GM19035 (cell line): ENCODE results near the gene PLXNA2.

Experiments used
- ATAC-seq: cut with Tn5 transposase; IDR thresholded peaks from one replicate; pipeline ENCODE4 v1.9.1; 2021; ENCODE audit not compliant: unreplicated experiment

The PLXNA2 gene

GRCh38 chr1:208031932-208032320 is 212.3 kb downstream of the PLXNA2 start:
- ATAC-seq, result no peak

GRCh38 chr1:208031316-208031931 is 212.8 kb downstream of the PLXNA2 start:
- ATAC-seq, result no peak

- ATAC-seq, result no peak
Measured at GRCh38 chr1:208030288-208031091, 213.7 kb downstream of the PLXNA2 start.

- ATAC-seq, result no peak
Measured at GRCh38 chr1:208029381-208030287, 214.6 kb downstream of the PLXNA2 start.

DNA sequence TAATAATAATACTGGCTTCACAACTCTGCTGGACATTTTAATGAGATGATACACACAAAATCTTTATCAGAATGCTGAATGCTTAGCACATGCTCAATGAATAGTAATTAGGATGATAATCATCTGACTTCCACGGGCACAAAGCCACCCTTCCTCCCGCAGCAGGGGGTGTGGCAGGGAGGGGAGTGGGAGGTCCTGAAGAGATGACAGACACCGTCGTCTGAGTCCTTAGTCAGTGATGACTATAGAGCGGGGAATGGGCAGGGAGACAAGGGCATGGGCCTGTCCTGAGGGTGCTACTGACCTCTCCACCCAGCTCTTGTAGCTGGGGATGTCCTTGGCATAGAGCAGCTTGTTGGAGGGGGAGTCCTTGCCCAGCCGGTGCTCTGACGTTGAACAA is 215.7 kb downstream of the PLXNA2 start:
- no peak for ATAC-seq

DNA sequence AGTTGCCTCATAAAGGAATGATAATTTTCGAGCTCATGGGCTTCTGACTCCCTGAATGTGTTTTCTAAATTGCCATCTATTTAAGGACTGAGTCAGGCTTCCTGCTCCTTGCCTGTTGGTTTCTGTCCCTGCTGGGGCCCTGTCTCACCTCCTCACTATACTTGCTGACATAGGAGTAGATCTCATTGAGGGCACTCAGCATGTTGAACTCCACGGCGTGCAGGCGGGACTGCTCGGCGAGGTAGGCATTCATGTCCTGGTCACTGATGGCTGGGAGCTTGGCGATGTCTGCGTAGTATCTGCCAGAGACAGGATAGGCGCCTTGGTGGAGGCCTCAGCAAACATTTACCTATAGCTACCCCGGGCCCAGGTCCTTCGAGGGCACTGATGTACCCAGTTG is 216.3 kb downstream of the PLXNA2 start:
- ATAC-seq, result no peak

- ATAC-seq, result no peak
Measured at GRCh38 chr1:208026880-208027438, 217.2 kb downstream of the PLXNA2 start.

DNA sequence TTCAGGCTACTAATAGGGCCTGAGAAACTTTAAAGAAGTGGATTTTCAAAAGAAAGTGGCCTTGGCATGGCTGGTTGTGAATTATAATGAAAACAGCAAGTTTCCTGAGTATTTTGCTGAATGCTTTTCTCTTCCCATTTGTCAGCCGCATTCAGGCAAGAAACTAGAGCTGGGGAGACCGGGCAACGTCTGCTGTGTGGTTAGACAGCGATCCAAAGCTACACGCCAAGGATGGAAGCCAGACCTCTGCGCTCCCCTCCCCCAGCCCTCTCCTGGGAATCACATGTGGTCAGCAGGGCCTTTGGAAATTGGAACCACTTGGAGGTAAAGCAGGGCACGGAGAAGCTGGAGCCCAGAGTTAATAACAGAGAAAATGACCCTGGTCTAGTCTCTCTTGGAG is 219.2 kb downstream of the PLXNA2 start:
- no peak for ATAC-seq

DNA sequence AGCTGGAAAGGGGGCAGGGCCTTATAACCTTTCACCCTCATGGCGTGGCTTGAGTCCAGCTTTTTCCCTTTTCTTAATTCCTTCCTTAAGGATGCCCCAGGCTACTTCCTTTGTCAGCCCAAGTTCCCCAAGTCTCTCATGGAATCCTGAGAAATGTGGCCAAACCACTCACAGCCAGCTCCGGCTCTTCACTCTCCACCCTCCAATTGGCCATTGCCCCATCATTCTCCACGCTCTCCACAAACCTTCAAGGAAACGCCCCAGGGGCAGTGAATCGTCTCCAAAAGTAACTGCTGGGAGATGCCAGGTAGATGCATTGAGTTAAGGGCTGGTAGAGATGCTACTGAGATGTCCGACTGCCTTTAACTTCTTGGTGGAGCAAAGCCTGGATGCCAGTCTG is 219.8 kb downstream of the PLXNA2 start:
- ATAC-seq, result no peak

DNA sequence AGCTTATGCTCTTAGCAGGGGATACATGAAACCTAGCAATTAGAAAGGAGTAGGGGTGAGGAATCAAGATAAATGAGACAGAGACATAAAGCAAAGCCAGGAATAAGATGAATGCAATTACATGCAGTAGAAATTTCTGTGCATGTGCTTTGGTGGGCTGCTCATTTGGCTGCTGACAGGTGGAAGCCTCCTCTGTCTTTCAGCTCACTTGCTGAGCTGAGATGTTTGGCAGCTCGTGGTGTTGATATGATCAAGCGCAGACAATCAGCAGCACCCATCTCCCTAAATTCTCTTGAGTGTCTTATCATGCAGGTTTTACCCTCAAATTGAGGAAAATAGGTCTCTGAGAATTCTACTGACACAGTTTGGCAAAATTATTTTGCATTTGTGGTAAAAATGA is 224.9 kb downstream of the PLXNA2 start:
- no peak for ATAC-seq

DNA sequence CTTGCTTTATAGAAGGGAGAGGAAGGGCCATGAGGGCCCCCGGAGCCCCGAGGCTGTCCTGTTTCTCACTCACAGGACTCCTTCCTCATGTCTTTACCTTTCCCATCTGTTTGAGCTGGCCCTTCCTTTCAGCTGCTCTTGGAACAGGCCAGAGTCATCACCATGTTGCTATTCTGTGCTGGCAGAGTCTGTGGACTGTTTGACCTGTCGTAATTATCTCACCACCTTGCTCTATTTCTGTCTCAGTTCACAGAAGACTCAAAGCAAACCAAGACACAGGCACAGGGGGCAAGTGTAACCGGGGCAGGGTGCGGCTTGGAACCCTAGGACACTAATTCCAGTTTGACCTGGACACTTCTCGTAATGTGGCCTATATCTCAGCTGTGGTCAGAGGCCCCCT is 228.9 kb downstream of the PLXNA2 start:
- ATAC-seq, result no peak

GRCh38 chr1:208013210-208013609 is 231.0 kb downstream of the PLXNA2 start:
- ATAC-seq, result no peak

DNA sequence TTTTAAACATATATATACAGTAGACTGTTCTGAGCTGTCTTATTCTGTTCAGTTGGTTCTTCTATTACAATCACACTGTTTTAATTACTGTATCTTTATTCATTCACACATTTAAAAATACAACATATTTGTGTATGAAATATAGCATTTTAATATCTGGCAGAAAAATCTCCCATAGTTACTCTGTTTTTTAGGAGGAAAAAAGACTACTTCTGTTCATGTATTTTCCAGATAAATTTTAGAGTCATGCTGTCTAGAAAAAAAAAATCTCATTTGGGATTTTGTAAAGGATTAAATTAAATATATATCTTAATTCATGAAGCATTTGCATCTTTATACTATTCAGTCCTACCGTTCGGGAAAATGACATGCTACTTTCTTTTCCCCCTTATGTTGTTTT is 231.5 kb downstream of the PLXNA2 start:
- no peak for ATAC-seq

- no peak for ATAC-seq
Measured at GRCh38 chr1:208010487-208011071, 233.6 kb downstream of the PLXNA2 start.

- ATAC-seq, result no peak
Measured at GRCh38 chr1:208009706-208010444, 234.3 kb downstream of the PLXNA2 start.

GRCh38 chr1:208009303-208009702 is 234.9 kb downstream of the PLXNA2 start:
- ATAC-seq, result no peak

DNA sequence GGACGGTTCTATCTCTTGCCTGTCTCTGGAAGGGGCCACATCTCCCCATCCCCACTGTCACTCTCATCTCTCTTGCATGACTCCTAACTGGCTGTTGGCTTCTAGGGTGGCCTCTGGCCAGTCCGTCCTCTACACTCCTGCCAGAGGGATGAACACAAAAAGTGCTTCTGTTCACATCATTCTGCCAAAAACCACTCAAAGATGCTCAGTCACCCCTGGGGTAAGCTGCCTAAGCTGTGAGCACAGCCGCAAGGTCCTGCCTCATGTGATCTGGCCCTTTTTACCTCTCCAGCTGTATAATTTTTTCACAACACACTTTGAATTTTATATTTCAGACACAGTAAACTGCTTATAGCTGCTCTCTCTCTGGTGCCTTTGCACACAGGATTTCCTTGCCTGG is 235.7 kb downstream of the PLXNA2 start:
- ATAC-seq, result no peak

DNA sequence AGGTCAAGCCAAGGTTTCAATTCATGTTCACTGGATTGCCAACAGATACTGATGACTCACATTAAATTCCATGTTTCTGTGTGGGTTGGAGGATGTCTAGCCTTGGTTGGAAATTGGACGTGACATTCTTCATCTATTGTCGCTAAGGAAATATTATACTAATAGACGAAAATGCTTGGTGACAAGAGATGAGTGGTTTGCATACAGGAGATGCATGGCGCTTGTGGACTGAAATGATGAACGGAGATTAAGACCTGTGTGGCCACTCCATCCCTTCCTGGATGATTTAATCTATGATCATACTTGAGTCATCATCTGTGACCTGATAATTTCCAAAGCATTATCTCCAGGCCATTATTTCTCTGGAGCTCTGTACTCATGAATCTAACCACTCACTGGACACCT is 236.2 kb downstream of the PLXNA2 start:
- ATAC-seq, result no peak

DNA sequence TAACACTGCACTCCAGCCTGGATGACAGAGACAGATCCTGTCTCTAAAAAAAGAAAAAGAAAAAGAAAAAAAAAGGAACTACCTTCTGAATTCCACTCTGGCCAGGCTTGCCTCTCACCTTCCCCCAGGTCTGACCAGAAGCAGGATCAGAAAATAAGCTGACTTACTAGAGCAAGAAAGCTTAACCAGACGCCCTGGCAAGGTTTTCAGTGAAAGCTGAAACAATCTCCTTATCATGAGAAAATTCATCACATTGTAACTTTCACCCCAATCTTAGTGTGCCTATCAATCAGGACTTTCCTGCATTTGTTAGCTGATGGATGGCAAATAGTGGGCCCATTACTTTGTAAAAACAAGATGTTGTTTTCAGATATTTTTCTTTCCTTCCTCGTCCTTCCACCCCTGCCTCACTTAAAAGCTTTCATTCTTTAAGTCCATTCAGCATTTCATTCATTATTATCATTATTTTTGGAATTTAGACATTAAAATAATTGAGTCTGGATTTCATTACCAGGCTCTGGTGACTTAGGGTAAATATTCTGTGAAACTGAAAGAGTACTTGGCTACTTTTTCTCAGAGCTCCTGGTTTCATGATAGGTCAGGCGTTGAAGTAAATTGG is 236.8 kb downstream of the PLXNA2 start:
- no peak for ATAC-seq
